ENCODE results near the gene TRMT6.

DNA sequence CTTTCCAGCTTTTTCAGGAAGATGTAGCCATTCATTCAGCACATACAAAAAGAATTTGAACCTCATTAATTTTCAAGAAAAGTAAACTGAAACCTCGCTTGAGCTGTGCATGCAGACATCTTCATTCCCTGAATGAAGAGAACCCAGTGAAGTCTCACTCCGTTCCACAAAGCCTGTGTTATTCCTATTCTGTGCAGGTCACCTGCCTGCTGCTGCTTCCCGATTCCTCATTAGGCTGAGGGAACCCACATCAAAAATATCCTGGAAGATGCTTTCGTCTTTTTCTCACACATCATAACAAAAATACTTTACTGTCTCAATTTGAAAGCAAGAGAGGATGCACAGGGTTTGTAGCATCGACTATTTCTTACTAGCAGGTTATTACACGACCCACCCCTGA is 40.1 kb downstream of the TRMT6 start:
- TF ChIP-seq EZH2 (IDR thresholded peaks at IDR 0.05; ENCODE audit: low read length) = no peak
- TF ChIP-seq, protein P1, sequence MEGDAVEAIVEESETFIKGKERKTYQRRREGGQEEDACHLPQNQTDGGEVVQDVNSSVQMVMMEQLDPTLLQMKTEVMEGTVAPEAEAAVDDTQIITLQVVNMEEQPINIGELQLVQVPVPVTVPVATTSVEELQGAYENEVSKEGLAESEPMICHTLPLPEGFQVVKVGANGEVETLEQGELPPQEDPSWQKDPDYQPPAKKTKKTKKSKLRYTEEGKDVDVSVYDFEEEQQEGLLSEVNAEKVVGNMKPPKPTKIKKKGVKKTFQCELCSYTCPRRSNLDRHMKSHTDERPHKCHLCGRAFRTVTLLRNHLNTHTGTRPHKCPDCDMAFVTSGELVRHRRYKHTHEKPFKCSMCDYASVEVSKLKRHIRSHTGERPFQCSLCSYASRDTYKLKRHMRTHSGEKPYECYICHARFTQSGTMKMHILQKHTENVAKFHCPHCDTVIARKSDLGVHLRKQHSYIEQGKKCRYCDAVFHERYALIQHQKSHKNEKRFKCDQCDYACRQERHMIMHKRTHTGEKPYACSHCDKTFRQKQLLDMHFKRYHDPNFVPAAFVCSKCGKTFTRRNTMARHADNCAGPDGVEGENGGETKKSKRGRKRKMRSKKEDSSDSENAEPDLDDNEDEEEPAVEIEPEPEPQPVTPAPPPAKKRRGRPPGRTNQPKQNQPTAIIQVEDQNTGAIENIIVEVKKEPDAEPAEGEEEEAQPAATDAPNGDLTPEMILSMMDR (optimal IDR thresholded peaks at IDR 0.05 in 1 of 3, IDR thresholded peaks at IDR 0.05 in 1 of 3, conservative IDR thresholded peaks at IDR 0.05 in 1 of 3; ENCODE audit: extremely low read depth in 1 of 3, insufficient read depth in 2 of 3, low read length in 3 of 3) = no peak

Measured in keratinocyte (primary cell).